Peyer's patch (tissue), 4 donors: Measurements from ENCODE around the gene DMD.

ENCODE experiments used
- POLR2A ChIP-seq, 2 donors: fragments of 450-650 bp; IDR thresholded peaks; one replicate each; pipeline ENCODE4 v1.5.1; 2017; ENCODE audit warnings: antibody characterized with exemption in 2 of 2, mild to moderate bottlenecking in 2 of 2, moderate library complexity in 2 of 2
- TF ChIP-seq, protein P1 (sequence below), 6 experiments: fragments of 450-650 bp in 4 of 6; fragments of 200-600 bp in 2 of 6; sonication (generic) in 1 of 6; IDR thresholded peaks; one replicate each; pipeline ENCODE4 v1.5.1; 2017 to 2019; ENCODE audit warnings: antibody characterized with exemption in 6 of 6, mild to moderate bottlenecking in 3 of 6, moderate library complexity in 1 of 6

DNA sequence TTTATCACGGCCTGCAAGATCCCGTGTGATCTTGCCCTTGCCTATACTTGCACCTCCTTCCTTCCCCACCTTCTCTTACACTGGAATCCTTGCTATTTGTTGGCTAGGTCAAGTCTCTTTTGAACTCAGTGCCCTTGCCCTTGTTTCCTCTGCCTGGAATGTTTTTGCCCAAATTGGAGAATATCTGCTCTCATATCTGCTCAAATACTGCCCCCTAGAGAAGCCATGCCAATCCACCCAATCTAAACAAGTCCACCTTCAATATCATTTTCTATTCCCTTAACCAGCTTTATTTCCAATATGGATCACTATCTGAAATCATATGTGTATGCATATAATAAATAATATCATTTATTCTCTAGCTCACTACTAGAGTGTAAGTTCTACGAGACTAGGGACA lies 1095.3 kb downstream of the DMD start:
- TF ChIP-seq, protein P1, sequence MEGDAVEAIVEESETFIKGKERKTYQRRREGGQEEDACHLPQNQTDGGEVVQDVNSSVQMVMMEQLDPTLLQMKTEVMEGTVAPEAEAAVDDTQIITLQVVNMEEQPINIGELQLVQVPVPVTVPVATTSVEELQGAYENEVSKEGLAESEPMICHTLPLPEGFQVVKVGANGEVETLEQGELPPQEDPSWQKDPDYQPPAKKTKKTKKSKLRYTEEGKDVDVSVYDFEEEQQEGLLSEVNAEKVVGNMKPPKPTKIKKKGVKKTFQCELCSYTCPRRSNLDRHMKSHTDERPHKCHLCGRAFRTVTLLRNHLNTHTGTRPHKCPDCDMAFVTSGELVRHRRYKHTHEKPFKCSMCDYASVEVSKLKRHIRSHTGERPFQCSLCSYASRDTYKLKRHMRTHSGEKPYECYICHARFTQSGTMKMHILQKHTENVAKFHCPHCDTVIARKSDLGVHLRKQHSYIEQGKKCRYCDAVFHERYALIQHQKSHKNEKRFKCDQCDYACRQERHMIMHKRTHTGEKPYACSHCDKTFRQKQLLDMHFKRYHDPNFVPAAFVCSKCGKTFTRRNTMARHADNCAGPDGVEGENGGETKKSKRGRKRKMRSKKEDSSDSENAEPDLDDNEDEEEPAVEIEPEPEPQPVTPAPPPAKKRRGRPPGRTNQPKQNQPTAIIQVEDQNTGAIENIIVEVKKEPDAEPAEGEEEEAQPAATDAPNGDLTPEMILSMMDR (IDR thresholded peaks at IDR 0.05), result no peak
- TF ChIP-seq POLR2A (IDR thresholded peaks at IDR 0.05), result no peak
